Measurements from ENCODE around the gene ZBTB16.

ZBTB16 gene

DNA sequence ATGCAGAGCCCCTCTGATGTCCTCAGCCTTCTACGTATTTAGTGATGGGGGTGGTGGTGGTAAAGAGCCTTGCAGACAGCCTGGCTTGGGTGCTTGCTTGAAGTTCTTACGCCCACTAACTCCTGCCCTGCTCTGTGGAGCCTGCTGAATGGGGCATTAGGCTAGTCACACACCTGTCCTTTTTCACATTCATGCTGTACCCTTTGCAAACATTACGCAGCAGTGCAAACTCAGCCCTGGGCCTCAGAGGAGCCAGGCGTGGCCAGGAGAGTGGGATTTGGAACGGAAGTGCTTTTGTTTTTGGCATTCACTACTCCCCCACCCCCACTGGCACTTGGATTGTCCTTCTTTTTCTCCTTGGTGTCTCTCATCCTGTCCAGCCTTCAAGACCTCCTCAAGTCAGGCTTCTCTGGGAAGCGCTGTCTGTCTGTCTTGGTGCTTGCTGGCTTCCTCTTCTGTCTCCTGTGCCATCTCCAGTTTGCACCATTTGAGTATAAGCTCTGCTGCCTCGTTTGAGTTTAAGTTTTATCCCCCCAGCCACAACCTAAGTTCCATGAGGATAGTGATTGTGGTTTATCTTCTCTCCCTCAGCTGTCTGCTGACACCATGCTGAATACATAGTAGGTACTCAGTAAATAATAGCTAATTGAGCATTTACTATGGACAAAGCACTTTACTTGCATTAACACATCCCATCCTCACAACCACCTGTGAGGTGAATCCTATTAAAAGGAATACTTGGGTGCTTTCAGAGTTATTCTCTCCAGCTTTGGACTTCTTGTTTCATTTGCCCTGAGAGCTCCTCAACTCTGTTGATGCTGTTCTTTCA, 26.7 kb downstream of the ZBTB16 start:
- peak; percentile 86 to 89 for DNase-seq

DNA sequence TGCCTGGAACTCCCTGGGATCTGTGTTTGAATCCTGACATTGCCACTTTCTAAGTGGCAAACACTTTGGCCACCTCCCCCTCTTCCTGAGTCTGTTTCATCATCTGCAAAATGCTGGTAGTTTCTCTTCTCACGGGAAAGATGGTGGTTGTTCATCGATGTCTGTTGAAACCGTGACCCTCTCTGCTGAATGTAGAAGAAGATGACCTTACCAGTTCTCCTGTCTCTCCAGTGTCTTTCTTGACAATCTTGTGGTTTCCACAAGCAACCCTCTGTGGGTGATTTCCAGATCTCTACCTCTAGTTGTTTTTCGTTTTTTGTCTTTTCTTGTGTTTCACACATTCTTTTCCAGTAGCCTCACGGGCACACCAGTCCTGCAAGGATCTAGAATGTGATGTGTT, 27.5 kb downstream of the ZBTB16 start:
- DNase-seq = no peak

DNA sequence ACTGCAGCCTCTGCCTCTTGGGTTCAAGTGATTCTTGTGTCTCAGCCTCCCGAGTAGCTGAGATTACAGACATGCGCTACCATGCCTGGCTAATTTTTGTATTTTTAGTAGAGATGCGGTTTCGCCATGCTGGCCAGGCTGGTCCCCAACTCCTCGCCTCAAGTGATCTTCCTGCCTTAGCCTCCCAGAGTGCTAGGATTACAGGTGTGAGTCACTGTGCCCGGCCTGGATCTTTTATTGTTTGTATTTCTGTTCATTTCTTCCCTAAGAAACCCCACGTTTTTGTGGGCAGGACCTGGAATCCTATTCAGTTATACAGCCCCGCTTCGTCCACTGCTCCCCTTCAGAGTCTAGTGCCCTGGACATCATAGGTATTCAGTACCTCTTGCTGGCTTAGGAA, 28.7 kb downstream of the ZBTB16 start:
- no peak for DNase-seq

DNA sequence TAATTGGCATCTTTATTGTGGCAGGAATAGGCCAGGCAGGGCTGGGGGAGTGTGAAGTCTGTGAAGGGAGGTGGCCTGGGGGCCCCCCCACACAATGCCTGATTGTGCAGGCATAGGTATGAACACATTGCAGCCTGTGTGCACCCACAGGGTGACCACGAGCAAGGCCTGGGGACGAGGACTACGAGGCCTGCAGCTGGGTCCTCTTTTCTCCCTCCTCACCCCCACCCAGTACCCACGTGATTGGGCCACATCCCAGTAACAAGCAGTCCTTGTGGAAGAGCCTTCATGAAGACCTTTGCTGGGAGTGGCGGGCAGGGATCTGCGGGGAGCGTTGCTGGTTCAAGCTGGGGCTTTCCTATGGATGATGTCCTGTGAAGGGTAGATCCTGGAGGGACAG, 29.3 kb downstream of the ZBTB16 start:
- no peak for DNase-seq

DNA sequence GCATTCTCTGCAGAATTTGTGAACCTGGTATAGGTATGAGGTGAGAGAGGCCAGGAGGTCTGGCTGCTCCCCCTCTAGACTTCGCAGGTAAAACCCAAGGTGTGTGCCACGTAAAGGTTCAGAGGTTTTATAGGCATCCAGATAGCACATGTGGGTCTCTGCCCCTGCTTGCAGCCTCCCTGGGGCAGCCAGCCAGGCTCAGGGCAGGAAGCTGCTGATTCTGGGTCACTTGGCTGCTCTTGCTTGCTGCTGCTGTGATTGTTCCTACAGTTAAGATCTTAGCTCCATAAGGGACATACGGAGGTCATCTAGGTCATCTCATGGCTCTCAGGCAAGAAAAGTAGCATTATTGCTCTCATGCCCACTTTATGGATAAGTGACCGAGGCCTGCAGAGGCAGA, 30.2 kb downstream of the ZBTB16 start:
- DNase-seq = no peak

DNA sequence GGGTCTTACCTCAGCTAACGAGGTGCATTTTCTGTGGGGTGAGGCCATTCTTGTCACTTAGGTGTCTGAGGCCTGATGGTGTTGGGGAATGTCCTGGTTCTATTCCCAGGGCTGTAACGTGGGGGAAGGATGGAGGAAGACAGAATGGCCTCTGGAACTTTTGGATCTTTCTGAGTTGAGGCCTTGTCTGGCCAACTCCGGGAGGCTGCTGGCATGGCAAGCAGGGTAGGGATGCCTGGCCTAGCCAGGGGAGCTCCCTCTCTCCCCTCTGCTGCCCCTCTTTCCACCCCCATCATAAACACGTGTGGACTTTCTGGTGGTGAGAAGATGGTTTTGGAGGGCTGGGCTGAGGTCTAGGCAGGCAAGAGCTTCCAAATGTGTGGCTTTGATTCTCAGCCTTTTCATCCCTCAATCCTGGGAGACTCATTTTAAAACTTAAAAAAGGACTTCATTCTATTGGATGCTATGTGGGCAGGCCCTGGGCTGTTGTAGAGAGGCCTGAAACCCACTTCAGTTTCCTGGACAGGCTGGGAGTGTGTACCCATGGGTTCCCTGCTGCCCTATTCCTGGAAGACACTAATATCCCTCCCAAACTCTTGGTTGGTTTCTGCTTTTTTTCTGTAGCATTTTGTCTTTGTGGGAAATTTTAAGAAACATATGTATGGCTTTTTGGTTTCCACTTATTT, 30.9 kb downstream of the ZBTB16 start:
- DNase-seq = no peak

DNA sequence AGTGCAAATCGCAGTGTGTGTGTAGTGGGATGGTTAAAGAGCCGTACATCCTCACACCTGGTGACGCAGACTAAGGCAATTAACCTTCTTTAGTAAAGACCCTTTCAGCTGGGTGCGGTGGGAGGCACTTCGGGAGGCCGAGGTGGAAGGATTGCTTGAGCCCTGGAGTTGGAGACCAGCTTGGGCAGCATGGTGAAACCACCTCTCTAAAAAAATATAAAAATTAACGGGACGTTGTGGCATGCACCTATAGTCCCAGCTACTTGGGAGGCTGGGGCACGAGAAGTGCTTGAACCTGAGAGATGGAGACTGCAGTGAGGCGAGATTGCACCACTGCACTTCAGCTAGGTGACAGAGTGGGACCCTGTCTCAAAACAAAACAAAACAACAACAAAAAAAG, 31.5 kb downstream of the ZBTB16 start:
- DNase-seq = no peak

DNA sequence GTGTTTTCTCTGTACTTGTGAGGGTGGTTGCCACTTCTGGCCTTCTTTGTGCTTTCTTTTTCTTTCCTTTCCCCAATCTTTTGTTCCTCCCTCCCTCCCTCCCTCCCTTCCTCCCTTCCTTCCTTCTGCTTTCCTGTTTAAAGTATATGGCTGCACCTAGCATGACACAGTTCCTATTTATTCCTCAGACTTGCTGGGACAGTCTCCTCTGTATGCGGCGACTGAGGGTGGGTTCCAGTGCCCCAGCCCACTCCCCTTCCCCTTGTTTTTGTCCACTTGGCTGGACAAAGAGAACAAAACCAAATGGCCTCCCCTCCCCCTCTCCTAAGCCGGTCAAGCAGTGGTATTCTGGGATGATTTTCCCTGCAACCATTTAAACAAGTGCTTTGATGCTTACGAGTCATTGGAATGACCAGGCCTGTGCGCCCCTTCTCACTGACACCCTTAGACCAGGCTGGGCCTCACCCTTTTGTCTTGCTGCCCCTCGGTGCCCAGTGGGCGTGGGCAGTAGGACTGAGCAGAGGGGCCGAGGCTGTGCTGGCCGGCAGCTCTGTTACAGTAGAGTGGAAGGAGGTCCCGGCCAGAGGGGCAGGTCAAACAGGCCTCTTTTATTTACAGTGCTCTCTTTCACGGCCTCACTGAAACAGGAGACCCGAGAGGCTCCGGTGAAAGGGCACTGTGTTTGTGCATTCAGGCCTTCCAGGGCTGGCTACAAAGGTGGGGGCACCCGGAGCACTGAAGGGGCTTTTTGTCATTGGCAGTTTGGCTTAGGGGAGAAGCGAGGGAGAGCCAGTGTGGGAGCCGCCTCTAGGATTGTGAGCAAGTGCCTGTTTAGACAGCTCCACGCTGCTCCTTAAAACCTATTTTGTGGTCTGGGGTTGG, 32.2 kb downstream of the ZBTB16 start:
- no peak for DNase-seq

DNA sequence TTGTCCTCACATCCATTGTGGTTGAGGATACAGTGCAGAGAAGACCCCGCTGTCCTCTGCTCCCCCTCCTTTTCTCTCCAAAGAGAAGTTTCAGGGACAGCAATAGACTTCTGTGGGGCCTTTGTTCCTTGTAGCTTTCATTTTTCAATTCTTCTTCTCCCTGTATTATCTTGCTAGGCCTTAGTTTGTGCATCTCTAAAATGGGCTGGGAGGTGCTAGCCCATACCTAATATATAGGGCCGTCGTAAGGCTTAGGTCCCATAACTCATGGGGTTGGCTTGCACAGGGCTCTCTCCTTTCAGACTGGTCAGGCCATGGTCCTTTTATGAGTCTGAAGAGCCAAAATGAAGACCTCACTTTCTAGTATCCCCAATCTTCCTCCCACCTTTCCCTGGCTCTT, 33.0 kb downstream of the ZBTB16 start:
- no peak for DNase-seq

DNA sequence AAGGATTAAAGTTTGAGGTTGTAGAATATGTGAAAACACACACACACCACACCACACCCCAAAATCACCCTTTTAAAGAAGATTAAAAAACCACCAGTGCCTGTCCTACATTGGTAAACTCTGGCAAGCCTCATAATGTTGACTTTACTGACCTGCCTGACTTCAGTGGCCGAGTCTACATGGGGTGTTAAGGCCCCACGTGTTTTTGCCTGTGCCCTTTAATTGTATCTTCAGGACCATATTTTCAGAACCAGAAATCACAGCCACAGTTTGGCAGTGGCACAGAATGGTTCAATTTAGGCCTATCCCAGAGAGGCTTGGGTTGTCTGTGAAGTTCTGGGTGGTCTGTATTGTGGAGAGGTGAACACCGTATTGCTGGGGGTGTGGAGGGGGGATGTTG, 33.4 kb downstream of the ZBTB16 start:
- no peak for DNase-seq

DNA sequence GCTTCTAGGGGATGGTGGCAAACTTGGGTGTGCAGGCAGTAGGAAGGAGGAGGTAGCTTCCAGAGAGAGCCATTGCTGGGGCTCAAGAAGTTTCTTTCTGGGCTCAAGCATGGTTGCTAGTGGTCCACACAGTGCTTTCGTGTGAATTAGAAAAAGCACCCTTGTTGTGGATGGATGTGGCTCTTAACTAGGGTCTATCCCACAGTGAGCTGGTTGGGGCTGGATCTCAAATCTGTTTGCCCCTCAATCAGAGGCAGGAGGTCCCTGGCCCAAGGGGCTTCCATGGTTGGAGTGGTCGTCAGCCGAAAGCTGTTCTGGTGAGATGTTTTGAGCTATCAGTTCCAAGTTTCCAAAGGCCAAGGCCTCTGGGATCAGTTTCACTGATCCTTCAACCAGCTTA, 35.0 kb downstream of the ZBTB16 start:
- no peak for DNase-seq

DNA sequence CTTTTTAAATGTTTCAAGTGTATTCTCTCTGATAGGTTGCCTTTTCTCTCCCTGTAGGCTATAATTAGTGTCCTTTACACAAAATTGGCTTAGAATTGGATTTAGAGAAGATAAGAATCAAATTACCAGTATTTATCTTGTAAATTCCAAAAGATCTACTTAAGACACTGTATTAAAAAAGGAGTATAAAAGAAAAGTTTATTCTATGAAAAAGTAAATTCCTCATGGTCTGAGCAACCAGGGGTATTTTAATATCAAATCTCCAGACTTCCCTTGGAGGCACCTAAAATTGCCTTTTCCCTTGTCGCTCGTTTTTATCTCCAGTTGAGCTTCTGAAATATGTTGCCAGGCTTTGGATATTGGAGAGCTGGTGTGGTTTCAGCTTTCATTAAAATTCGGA, 36.4 kb downstream of the ZBTB16 start:
- DNase-seq = no peak

DNA sequence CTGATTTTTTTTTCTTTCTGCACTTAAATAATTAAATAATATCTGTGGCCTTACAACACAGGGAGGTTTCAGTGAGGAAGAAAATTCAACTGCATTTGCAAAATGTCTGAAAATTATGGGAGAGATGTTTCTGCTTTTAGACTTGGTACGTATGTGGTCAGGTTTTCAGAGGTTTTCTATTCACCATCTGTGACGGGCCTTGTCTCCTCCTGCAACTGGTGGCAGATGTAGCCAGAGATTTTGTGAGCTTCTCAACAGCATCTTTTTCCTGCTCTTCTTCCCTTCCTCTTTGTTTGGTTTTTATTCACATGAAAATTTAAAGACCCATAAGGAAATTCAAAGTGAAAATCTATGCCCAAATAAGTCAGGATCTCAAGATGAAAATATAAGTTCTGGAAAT, 38.3 kb downstream of the ZBTB16 start:
- DNase-seq = no peak

DNA sequence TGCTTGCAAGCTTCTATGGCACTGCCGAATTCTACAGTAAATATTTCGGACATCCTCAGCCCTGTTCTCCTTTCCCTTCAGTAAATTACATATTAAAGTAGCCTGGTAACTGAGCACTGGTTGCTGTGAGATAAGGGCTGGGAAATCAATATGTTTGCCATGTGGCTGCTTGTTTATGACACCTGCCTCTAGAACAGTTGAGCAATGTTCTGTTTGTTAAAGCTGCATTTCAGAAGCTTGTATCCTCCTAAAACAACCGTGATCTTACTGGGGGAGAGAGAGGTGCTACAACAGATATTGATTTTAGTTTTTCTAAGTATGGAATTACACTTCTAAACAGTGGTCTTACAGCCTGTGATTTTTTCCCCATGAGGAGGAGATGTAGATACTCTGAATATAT, 39.4 kb downstream of the ZBTB16 start:
- DNase-seq = peak in 1 of 2 experiments; percentile 62

DNA sequence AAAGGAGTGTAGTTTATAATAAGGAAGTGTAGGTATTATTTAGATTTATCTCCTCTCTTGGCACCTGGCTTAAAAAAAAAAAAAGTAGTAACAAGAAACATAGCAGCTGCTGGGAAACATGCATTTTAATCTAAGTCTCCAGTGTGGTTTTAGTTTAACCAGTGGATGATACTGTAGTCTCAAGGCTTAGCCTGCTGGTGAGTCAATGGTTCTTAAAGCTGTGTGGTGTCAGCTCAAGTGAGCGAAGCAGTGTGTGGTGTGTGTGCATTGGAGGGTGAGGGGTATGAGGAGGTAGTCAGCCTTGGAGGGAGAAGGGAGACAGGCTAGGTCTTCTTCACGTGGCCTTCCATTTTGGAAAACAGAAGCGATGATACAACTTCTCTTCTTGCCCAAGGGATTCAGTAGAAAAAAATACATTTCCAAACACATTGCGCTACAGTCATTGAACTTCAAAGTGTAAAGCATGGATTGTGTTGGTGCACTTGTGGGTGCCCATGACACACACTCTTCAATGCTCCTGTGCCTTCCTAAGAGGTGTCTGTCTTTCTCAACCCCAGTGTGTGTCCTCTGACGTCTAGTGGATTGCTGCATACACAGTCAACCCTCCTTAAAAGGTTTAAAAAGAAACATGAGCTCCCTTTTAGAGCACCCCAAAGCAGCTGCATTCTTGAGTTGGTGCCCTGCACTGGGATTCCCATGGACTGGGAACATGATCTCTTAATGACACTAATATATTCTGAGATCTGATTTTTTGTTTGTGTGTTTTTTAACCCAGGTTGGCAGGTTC, 40.1 kb downstream of the ZBTB16 start:
- no peak for DNase-seq

DNA sequence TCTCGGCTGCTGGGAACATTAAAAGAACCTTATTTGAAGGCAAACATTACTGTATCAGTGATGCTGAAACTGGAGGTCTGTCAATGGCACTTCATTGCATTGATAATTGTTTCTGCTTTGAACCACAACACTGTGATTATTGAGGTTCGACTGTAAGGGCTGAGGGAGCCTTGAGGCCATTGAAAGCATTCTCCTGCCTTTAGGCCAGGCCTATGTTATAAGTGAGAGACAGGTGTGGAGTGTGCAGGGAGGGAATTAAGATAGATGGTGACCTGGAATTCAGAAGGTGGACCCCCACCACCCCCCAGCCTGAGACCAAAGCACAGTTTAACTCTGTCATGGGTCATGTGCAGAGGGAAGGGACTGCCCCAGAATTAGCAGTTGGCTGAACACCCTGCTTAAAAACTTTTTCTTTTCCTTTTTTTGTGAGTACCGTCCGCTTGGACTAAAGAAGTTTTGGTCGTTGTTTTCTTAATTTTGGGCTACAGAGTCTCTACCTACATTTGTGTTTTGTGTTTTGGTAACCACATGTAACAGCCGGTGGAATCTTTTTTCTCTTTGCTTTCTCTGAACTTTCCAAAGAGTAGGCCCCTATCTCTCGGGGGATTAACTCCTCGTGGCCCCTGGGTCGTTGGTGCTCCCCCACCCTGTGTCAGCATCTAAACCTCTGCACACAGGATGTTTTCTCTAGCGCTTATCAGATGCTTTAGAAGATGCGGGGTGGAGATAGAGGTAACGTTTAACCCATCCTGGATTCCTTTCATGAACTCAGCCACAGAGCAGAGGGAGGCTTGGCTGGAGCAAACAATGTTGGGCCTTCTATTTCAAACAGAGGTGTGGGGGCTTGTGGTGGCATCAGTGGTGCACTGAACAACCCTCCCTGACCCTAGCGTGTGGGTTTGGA, 43.7 kb downstream of the ZBTB16 start:
- DNase-seq = no peak

DNA sequence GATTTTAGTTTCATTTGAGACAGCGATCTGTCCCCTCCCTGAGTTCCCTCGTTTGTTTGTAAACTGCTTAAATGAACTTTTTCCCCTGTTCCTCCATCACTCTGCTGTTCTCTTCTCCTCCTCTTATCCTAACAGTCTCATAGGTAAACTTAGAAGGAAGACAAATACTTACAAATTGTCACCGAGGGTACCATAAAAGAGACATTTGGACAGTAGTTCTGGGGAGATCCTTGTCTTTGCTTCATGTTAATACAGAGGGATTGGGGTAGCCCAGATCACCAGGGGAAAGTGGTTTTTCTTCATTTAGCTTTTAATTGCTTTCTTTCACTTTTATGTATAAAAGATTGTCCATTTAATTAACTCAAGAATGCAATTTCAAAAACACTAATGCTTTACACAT, 46.1 kb downstream of the ZBTB16 start:
- no peak for DNase-seq

DNA sequence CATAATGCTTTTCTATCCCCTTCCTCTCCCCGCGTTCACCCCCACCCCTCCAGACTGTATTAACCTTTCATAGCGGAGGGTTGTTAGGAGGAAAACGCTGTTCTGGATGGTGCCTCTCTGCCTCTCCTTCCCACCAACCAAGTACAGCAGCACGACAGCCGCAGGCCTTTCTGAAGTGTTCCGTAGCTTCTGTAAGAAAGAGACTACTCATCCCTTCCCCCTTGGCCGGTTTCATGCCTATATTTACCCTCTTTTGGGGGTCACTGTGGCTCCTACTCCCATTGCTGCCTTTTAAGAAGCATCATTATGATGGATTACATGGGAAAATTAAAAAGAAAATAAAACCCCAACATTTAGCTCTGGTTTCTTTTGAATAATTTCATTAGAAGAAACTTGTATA, 46.5 kb downstream of the ZBTB16 start:
- no peak for DNase-seq

DNA sequence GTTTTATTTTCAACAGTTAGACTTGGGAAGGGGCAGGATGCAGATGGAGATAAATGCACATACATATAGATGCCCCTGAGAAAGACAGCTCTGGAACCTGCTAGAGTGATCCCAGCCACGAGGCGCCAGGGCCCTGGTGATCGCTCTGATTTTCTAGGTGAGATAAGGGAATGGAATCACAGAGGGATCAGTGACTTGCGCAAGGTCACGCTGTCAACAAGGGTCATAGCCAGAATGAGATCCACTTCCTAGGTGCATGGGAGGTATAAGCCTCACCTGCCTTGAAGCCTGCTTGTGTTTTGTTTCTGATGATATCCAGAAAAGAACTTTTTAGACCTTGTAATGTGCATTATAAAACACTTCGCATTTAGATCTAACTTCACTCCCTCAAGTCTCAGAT, 47.5 kb downstream of the ZBTB16 start:
- no peak for DNase-seq

DNA sequence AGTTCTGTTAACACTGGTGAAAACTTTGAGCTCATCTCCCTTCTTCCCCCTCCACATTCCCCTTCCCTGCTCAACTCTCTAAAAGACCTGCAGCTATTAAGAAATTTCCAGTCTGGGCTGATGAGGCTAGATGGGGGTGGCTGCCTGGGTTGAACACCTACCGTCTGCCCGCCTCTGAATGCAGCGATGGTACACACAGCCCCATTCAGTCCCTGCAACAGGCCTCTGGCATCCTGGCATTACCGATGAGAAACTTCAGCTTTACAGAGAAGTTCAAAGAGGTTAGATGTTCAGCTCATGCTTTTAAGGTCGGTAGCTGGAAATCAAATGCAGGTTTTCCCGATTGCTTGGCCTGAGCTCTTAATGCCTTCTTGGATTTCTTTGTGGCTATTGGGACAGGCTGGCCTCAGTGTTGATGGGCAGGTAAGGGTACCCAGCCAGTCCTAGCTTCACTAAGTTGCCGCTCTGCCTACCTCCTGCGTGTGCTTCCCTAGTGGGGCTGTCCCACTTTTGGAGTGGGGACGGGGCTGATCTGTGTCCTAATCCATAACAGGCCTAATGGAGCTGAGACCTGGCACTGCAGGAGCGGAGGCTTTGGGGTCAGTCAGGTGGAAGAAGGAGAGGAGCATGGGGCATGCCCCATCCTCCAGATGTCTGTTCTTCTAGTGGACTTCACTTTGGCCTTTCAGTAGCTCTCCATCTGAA, 49.1 kb downstream of the ZBTB16 start:
- no peak for DNase-seq

Data from SHP77 (cell line).